ENCODE results near the gene KCNK1. TPM values are rescaled to one million over a fixed set of nuclear protein-coding genes. Genes with fewer than 3 reads are reported as not detected.

The KCNK1 gene
- total RNA-seq, 1 donor from 2014 or later = 1.1 TPM

DNA sequence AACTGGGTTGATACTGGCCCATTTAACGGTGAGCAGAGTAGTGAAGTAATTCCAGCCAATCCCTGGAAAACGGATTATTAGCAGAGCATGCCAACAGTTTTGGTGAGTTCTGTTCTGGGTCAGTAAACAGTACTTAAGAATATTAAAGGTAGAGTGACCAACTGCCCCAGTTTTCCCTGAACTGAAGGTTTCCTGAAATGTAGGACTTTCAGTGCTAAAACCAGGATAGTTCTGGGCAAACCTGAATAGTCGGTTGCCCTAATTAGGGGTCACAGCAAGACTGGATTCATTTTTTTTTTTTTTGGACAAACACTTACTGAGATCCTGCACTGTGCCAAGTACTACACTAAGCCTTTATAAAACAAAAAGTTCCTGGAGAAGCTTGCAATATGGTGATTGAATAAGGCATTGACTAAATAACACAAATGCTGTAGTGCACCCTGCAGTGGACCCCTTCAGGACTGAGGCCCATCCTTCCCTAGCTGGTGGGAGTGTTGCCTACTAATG is 75.9 kb downstream of the KCNK1 start:
- ATAC-seq (peak; percentile 75), DNase-seq (ENCODE audit: low spot score) (no peak)

DNA sequence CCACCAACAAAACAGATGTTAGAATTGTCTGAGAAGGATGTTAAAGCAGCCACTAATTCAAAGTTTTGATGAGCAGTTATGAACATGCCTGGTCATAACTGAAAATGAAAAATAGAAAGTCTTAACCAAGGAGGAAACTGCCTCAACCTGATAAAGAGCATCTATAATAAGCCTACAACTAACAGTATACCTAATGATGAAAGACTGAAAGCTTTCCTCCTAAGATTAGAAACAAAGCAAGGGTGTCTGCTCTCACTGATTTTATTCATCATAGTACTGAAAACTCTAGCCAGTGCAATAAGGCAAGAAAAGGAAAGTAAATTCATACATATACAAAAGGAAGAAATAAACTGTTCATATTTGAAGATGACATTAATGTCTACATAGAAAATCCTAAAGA is 82.0 kb downstream of the KCNK1 start:
- DNase-seq (ENCODE audit: low spot score) = no peak

DNA sequence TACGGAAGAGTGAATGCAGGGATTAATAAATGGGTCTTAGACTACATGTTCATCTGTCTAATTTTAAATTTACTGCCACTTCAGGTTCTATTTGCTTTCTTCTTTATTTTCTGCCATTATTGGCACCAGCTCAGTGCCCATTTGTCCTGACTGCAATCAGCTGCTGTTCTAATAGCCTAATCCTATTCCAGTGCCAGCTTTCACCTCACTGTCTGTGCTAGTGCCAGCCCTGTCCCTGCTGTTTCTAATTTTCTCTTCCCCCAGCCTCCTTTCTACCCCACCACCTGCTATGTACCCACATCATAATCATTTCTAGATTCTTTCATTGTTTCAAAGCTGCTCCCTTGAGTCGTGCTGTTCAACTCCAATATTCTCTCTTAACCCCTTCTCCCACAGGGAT is 86.4 kb downstream of the KCNK1 start:
- peak; percentile 80 for ATAC-seq
- no peak for DNase-seq (ENCODE audit: low spot score)

More for the DNA sequence above, 82.0 kb downstream of the KCNK1 start:
- ATAC-seq = no peak

DNA sequence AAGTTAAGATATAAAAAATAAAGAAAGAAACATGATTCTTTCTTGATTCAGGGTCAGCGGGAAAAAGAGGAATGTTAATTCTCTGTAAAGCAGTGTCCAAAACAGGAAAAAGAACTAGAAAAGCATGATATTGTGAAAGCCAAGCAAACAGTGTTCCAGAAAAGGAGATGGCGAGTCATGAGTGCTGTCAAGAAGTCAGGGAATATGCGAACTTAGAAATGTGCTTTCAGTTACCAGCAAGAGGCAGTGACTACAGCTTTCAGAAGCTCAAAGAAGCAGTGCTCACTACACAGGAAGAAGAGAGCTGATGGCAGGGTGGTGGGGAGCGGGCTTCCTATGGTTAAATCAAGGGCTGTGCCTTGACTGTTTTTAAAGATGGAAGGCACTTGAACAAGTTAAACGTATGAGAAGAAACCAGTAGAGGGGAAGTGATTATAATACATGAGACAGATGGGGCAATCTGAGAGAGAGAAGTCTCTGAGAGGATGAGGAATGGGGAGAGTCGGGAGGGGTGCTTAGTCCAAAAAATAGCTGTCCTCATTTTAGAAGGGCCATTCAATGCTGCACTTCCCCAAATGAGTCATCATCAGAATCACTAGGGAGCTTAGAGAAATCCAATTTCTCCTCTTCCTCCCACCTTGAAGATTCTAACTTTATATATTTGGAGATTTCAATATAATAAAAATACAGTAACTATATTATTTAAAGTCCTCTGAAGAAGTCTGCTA is 90.4 kb downstream of the KCNK1 start:
- ATAC-seq = no peak
- DNase-seq (ENCODE audit: low spot score) = no peak

DNA sequence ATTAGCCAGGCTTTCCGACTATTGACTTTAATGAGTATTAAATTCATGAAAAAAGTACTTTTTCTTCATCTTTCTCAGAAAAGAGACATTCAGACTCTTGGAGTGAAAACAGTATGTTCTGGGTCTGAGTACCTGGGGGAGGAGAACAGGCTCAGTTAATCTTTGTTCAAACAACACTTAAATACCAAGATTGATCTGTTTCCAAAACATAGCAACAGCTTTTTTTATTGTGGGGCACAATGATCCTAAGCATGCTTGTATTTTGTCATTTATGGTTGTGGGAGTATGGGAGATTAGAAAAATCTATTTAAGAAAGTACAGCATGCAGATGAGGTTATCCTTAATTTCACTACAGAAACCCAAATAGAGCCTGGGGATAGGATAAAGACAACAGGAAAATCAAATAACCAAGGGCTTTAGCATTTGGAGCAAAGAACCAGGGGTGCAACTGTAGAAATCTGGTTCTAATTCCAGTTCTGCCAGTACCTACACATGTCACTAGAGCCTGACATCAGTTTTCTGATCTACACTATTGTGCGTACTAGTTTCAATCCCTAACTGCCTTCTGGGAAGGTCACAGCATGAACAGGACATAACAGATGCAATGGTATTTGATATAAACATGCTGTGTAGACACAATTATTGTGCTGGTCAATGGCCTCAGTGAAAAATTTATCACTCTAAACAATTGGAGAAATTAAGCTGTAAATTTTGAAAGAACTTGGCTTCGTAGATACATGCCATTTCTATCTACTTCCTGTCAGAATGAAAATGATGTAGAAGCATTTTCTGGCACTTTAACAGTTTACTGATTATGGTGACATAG is 91.2 kb downstream of the KCNK1 start:
- ATAC-seq (no peak), DNase-seq (ENCODE audit: low spot score) (no peak)

DNA sequence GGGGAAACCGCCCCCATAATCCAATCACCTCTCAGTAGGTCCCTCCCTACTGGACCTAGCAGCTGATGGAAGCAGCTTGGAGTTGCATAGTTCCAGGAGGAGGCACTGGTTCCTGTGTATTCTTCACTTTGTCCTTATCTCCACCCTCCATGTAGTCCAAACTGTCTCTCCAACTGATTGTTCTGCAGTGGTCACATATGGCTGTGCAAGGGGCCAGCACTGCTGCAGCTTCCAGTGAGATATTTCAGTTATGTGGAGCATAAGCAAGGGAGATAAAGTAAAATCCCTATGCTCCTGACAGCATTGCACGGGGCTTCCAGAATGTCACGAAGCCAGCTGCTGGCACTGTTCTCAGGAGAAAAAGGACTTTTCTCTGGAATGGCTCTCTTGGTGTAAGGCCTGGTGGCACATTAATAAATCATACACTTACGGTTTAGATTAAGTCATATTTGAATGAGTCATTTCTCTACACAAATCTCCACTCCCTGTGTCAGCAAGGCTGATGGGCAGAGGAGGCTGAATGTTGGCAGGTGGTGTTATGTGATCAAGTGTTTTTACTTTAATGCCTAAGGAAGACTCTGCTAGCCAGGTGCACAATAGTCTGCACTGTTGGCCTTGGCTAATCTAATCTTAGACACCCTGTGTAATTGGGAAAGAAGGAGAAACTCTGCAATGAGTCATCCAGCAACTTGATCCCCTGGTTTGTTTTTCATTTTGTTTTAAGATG is 93.4 kb downstream of the KCNK1 start:
- ATAC-seq (no peak), DNase-seq (ENCODE audit: low spot score) (no peak)

DNA sequence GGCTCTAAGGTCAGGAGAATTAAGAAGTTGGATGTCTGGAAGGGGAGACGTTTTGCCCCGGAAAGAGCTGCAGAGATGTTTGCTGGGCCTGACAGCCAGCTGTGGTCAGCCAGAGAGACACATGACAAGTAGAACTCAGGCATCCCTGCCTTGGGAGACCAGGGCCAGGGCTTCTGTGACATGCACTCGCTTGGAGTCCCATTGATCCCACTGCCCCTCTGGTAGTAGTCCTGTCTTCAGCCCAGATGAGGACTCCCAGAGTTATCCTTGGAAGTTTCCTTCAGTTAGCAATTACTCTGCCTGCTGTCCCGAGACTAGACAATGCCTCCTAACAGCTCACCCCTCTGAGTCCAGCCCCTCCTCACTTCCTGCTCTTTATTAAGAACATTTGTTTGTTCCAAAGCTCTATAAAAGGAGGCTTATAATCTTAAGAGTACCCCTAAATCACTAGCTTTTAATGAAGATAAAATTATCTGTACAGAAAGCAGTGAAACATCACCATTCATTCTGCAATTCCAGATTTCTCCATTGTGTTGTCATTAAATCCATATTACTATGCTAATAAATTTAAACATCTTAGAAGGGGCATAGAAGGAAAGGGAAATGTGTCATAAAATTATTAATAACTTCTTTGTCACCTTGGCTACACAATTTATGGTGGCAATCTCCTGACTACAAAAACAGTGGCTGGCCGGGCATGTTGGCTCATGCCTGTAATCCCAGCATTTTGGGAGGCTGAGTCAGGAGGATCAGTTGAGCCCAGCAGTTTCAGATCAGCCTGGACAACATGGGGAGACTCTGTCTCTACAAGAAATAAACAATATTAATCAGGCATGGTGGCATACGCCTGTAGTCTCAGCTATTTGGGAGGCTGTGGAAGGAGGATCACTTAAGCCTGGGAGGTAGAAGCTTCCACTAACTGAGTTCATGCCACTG is 94.2 kb downstream of the KCNK1 start:
- ATAC-seq (no peak), DNase-seq (ENCODE audit: low spot score) (no peak)

DNA sequence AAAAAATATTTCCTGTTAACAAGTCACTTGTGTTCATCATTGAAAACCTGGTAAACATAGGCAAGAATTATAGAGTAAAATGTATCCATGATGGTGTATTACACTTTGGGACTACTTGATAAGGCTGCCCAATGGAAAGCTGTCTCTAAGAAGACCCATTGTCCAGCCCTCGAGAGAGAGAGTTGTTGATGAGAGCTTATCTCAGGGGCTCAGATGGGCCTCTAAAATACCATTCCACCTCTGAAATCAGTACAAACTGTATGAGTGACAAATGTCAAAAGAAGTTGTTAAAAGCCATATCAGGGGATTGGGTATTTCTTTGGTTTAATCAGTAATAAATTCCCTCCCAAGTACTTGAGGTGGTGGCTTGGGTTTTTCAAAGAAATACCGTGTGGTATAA is 96.1 kb downstream of the KCNK1 start:
- no peak for ATAC-seq

DNA sequence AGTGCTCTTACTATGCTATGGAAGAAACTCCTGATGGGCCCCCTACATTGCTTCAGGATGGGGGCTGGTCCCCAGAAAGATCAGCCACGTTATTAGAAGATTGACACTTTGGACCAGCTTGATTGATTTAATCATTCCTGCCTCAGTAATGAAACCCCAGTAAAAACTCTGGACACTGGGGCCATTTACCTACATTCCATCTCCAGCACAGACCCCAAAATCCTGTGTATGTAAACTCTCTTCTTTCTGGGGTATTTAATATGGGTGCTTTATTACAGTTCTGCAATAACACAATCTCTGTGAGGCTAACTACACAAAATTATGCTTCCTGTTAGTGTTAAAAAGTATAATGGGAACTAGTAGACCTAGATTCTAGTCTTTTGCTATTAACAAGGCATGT is 96.6 kb downstream of the KCNK1 start:
- DNase-seq (ENCODE audit: low spot score) (no peak), ATAC-seq (no peak)

More for the DNA sequence above, 96.1 kb downstream of the KCNK1 start:
- no peak for DNase-seq (ENCODE audit: low spot score)

DNA sequence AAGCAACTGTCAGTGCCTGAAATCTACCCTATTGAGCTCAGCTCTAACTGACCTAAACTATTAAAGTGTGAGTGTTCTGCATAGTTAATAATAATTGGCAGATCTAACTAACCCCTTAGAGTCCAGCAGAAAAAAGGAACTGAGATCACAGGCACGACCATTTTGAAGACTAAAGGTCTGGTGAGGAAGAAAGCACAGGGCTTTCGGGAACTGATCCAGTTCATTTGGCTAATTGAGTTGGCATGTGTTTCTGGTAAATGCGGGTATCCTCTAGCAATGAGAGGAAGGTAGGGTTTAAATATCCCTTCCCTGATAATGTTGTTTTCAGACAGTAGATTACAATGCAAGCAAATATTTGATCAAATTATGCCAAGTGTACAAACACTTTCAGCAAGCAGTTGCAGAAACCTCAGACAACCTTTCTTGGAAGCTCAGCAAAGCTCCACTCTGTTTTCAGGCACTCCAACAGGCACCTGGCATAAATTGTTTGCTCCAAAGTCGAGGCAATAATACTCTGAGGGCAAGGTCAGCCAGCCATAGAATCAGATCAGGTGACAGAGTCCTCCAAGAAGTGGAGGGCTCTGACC is 100.8 kb downstream of the KCNK1 start:
- ATAC-seq = peak; percentile 90
- peak; percentile 61 for DNase-seq (ENCODE audit: low spot score)

DNA sequence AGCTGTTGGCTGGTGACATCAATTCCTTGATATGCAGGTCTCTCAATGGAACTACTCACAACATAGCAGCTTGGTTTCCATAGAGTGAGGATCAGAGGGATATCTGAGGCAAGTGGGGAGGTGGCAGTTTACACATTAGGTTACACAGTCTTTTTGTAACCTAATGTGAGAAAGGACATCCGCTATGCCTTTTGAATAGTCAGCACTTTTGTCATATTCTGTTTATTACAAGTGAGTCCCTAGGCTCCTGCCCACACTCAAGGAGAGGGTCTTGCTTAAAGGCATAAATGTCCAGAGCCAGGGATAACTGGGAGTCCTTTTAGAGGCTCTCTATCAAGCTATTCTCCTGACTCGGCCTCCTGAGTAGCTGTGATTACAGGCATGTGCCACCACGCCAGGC is 104.2 kb downstream of the KCNK1 start:
- ATAC-seq = no peak
- DNase-seq (ENCODE audit: low spot score) = no peak

DNA sequence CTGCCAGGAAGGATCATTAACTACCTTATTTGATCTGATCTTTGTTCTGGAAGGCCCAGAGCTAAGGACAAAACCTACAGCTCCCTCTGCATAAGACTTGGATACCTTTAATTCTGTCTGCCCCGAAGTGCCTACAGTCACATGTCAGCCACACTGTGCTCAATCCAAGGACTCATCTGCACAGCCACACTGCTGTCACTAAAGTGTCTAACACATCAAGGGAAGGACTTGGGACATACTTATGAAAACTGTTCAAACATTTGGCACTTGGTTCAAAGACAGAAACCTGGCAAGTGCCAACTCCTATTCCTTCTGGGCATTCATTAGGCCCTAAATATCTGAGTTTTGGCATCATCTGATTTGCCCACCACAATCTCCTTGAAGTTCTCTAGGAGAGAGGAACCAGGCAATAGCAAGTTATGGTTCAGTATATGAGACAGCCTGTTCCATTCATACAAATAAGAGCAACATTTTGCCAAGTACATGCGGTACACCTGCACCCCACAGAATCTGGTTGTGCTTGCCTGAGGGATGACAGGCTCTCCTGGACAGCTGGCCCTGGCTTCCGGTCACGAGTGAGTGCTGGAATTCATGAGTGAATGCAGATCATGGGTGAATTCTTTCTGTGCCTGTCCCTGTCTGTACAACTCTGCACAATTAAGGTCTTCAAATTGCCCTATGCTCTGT is 105.9 kb downstream of the KCNK1 start:
- DNase-seq (ENCODE audit: low spot score) = no peak

DNA sequence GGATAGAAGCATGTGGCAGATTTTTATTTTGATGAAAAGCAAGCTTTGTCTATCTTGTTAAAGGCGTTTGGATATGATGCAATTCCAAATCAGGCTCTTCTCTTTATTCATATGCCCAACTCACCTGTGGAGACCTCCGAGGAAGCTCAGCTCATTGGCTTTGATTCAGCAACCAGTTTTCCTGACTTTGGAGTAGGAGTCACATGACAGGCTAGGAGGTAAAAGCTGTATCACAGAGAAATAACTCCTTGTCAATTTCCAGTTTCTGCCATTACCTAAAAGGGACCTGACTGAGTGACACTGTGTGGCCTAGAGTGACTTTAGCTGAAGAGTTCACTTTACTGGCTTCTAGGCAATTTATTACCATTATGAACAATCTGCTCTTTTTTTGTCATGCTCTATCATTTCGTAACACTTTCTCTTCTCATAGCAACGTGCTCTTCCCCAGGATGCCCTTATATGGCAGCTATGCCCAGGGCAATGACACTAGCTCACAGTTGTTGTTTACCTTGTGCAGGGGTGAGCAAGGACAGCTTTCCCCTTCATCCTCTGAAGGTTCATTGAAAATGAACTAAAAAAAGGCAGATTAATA is 107.2 kb downstream of the KCNK1 start:
- ATAC-seq (peak; percentile 97), DNase-seq (ENCODE audit: low spot score) (peak; percentile 75)

More for the DNA sequence above, 105.9 kb downstream of the KCNK1 start:
- no peak for ATAC-seq

All from left lobe of liver (tissue), 2 donors.